Progenitor cell of endocrine pancreas (in vitro differentiated cells): ENCODE results near the gene GARS1. TPM values are rescaled to one million over a fixed set of nuclear protein-coding genes. Genes with fewer than 3 reads are reported as not detected.

Experiments
- DNase-seq: peaks from one replicate; pipeline ENCODE4 v3.0.0; 2021; ENCODE audit warnings: low spot score; ENCODE audit not compliant: unreplicated experiment
- H3K27ac Mint-ChIP-seq: 2 replicates; pipeline ENCODE4 v1.8.0; 2021; ENCODE audit warnings: mild to moderate bottlenecking, moderate library complexity, mixed read lengths
- H3K27me3 Mint-ChIP-seq: 2 replicates; pipeline ENCODE4 v1.8.0; 2021; ENCODE audit warnings: mixed read lengths
- H3K36me3 Mint-ChIP-seq: 2 replicates; pipeline ENCODE4 v1.8.0; 2022; ENCODE audit warnings: mixed read lengths; ENCODE audit not compliant: insufficient read depth
- H3K4me1 Mint-ChIP-seq: 2 replicates; pipeline ENCODE4 v1.8.0; 2021; ENCODE audit warnings: low read depth, mixed read lengths
- H3K4me3 Mint-ChIP-seq: 2 replicates; pipeline ENCODE4 v1.8.0; 2021; ENCODE audit warnings: low read depth, mild to moderate bottlenecking, moderate library complexity, mixed read lengths
- H3K9me3 Mint-ChIP-seq: 2 replicates; pipeline ENCODE4 v1.8.0; 2021; ENCODE audit warnings: low read depth, mixed read lengths
- total RNA-seq: library from RNA; stranded (reverse); gene quantifications from 2 replicates; pipeline ENCODE4 v1.2.1, GENCODE V29; 2021
- TF ChIP-seq, protein P1 (sequence below): fragments of 200-600 bp; sonication (generic); IDR thresholded peaks from one replicate; pipeline ENCODE4 v1.5.0; 2021; ENCODE audit warnings: antibody characterized with exemption, mild to moderate bottlenecking; ENCODE audit not compliant: unreplicated experiment

Gene GARS1
- total RNA-seq, 1 donor from 2014 or later: 117 TPM

DNA sequence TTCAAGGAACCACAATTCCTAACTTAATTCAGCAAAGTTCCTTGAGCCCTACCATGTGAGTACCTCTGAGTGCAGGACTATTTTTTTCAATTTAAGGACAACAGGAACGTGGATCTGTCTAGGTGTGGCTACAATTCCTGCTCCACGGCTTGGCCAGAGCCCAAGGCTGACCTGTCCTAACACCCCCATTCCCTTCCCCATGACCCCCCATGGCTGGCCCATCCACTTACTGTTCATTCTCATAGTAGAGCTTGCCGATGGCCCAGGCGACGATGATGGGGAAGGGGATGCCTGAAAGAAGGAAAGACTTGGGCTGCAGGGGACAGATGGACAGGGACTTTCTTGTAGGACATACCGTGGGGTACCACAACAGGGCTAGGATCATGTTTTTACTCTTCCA lies 67.2 kb downstream of the GARS1 start:
- DNase-seq: no peak
- Mint-ChIP-seq H3K4me1 (peaks cover under 1% of the 10 kb centered on the region), H3K4me3 (no peak overlapping the region), H3K9me3 (no peaks in the 10 kb centered on the region), H3K27ac (no peak overlapping the region), H3K27me3 (no peaks in the 10 kb centered on the region), H3K36me3 (peaks cover 1% of the 10 kb centered on the region)
- TF ChIP-seq, protein P1, sequence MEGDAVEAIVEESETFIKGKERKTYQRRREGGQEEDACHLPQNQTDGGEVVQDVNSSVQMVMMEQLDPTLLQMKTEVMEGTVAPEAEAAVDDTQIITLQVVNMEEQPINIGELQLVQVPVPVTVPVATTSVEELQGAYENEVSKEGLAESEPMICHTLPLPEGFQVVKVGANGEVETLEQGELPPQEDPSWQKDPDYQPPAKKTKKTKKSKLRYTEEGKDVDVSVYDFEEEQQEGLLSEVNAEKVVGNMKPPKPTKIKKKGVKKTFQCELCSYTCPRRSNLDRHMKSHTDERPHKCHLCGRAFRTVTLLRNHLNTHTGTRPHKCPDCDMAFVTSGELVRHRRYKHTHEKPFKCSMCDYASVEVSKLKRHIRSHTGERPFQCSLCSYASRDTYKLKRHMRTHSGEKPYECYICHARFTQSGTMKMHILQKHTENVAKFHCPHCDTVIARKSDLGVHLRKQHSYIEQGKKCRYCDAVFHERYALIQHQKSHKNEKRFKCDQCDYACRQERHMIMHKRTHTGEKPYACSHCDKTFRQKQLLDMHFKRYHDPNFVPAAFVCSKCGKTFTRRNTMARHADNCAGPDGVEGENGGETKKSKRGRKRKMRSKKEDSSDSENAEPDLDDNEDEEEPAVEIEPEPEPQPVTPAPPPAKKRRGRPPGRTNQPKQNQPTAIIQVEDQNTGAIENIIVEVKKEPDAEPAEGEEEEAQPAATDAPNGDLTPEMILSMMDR: no peak

DNA sequence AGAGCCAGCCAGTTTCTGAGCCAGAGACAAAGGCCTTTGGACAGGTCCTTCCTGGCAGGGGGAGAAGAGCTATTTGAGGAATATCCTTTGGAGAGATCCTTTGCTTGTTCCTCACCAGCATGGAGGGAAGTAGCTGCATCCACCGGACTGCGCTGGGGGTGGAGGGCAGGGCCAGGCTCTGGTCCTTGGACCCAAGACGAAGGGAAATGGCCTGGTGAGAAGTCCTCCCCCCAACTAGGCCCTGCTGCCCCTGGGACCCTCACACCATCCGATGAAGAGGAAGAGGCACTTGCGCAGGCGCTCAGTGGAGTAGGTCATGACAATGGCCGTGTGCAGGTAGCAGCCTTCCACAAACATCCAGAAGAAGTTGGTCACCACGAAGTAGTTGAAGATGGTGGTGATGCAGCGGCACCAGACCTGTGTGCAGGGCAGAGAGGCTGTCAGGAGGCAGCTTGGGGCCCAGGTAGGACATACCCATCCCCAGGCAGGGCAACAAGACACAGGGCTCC lies 67.8 kb downstream of the GARS1 start:
- Mint-ChIP-seq H3K4me1 (no peaks in the 10 kb centered on the region), H3K27me3 (no peaks in the 10 kb centered on the region), H3K36me3 (peaks cover 1% of the 10 kb centered on the region), H3K9me3 (no peaks in the 10 kb centered on the region), H3K4me3 (no peak overlapping the region), H3K27ac (no peak overlapping the region)
- DNase-seq: no peak
- TF ChIP-seq, protein P1: no peak

DNA sequence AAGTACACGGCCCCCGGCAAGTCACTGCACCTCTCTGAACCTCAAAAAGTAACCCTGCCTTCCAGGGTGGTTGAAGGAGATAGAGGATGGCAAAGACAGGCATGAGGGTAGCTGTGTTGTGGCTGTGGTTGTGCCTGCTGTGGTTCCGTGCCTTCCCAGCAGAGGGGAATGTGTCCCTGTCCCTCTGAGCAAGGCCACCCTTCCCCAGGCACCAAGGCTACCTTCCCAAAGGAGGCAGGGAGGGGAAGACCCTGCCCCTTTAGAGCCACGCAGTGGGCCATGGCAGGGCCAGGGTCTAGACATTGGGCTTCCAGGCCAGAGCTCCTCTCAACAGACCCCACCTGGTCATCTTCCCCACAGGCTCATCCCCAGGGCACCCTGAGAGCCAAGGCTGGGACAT lies 68.7 kb downstream of the GARS1 start:
- TF ChIP-seq, protein P1: no peak
- Mint-ChIP-seq H3K27me3 (no peaks in the 10 kb centered on the region), H3K9me3 (no peaks in the 10 kb centered on the region), H3K27ac (no peak overlapping the region), H3K4me3 (no peak overlapping the region), H3K36me3 (peaks cover 1% of the 10 kb centered on the region), H3K4me1 (no peaks in the 10 kb centered on the region)
- no peak for DNase-seq

DNA sequence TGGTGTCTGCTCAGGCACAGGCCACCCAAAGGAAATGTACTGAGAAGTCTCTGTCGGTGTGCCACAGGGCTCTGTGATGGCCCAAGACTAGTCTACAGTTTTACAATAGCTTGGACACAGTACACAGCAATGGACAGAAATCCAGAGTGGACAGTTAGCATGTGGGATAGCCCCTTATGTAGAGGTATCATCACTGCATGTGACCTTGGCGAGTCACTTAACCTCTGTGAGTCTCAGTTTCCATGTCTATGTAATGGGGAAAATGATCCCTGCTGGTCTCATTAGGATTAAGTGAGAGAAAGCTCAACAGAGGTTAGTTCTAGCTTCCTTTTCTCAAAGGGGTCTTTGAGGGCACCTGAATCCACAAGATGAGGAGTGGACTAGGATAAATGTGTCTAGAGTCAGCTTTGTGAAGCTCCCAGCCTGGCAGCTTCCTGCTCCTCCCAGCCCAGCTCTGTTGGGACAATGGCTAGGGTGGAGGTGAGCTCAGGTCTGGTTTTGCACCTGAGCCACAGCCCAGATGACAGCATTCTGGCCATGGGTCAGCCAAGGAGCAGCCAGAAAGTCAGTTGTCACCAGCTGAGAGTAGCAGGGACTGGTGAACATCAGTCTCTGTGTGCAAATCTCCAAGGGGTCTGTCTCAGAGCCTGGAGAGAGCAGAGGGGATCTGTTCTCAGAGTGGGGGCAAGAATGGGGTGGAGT lies 69.7 kb downstream of the GARS1 start:
- TF ChIP-seq, protein P1: no peak
- Mint-ChIP-seq H3K36me3 (no peaks in the 10 kb centered on the region), H3K27me3 (no peaks in the 10 kb centered on the region), H3K4me1 (no peaks in the 10 kb centered on the region), H3K9me3 (no peaks in the 10 kb centered on the region), H3K4me3 (no peak overlapping the region), H3K27ac (no peak overlapping the region)
- no peak for DNase-seq

DNA sequence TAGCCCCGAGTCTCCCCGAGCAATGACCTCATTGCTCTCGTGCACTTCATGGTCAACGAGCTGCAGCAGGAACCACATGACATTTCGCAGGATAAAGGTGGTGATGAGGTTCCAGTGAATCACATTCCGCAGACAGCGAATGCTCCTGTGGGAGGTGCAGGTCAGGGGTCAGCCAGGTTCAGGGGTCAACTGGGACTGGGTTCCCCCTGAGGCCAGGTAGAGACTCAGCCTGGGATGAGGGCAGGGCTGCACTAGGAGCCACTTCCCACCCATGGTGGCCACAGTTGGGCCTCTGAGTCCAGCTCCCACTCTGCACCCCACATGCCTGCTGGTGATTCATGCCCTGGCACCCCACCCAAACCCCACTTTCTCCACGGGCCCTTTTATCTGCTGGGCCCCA lies 70.4 kb downstream of the GARS1 start:
- no peak for DNase-seq
- Mint-ChIP-seq H3K4me1 (no peaks in the 10 kb centered on the region), H3K36me3 (no peaks in the 10 kb centered on the region), H3K4me3 (no peak overlapping the region), H3K27ac (no peak overlapping the region), H3K27me3 (no peaks in the 10 kb centered on the region), H3K9me3 (no peaks in the 10 kb centered on the region)
- TF ChIP-seq, protein P1: no peak
